GM18498 (cell line): ENCODE data around the gene POC1A.

Experiments used
- ATAC-seq: cut with Tn5 transposase; IDR thresholded peaks from one replicate; pipeline ENCODE4 v1.9.1; 2021; ENCODE audit warnings: mild to moderate bottlenecking, moderate library complexity; ENCODE audit not compliant: unreplicated experiment

POC1A gene

DNA sequence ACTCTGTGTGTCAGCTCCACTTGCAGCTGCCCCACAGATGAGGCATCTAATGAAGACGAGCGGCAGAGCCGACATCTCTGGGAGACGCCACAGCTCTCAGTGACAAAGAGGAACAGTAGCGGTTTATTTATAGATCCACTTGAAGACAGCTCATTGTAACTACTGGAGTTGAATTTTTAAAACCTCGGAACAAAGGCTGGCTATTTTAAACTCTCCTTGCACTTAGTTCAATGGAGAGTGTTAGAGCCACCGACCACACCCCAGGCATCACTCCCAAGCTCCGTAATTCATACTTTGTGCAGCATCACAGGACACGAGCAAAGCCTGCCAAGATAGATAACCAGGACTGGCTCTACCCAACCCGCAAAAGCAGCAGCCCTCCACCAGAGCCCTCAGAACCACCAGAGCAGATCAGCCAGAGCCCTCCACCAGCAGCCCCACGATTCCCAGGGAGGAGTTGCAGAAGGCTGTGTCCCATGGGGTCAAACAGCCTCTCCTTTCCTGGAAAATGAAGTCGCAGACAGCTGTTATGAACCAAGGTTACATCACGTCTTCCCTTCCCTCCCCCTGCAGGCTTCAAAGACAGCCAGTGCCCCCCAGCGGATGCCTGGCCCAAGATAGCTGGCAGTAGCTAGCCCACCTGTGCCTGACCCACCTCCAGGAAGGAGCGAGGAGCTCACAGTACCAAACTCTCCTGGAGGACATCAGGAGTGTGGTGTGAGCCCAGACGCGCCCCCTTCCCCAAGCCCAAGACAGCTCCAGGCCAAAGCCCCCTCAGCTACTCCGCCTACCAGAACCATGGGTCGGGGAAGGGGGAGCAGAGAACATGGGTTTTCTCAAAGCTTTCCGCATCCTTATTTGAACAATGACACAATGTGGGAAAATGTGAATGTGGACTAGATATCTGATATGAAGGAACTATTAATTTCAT lies 45.7 kb downstream of the POC1A start:
- no peak for ATAC-seq

DNA sequence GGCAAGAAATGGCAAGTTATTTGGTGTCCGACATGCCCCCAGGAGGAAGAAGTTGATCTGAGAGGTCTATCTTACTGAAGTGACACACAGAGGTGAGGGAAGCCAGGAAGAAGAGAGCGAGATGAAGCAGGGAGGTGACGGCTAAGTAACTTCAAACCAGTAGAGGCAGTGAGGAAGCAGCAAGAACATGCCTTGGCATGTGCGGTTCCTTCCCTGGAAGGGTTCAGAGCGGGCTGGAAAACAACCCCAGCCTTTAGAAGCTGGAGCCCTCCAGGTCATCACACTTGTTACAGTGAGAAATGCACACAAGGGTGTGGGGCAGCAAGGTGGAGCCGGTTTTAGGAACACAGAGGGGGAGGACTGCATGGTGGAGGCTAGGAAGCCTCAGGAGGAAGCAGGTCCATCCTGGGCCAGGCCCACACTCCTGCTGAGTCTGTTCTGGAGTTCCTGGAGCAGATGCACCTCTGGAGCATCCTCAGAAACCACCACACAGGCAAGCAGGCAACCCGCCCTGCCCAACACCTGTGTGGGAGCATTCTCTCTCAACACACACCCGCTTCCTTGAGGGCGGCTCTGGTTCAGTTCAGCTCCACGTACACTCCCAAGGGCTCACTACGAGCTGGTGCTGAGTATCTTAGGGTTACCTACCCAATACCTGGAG lies 47.1 kb downstream of the POC1A start:
- no peak for ATAC-seq

DNA sequence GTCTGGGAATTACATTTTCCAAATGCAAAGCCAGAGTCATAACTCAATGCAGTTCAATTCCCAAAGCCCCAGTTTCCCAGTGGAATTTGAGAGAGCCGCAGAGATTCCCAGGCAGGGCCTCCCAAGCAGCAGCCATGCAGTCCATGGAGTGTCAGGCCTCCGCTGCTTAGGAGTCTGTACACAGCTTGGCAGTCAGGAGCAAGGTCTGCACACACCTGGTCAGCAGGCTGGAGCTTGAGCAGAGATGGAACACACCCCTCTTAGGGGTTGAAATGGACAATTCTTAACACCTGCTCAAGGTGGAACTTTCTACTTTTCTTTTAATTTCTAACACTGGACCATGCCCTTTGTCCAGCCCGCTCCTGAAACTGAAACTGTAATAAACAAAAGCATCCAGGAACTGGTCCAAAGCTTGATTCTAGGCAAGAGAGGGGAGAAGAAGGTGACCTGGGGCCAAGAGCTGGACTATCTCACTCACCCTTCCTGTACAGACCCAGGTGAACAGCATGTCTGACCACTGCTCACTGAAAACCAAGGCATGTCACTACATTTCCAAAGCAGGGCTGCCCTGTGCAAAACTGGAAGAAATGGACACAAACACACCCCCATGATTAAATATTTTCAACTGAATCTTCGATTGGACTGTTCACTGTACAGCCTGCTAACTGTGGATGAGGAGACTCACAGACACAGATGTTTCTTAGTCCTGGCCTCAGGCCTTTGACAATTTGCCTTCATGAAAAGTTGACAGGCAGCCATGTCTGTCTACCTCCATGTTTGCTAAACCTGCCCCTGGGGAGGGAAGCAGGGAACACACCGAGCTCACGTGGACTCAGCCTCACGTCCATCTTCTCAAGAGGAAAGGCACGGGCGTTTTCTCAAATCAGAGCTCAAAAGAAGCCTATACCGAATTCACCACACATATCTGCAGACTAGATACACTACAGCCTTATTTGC lies 49.3 kb downstream of the POC1A start:
- ATAC-seq: no peak

DNA sequence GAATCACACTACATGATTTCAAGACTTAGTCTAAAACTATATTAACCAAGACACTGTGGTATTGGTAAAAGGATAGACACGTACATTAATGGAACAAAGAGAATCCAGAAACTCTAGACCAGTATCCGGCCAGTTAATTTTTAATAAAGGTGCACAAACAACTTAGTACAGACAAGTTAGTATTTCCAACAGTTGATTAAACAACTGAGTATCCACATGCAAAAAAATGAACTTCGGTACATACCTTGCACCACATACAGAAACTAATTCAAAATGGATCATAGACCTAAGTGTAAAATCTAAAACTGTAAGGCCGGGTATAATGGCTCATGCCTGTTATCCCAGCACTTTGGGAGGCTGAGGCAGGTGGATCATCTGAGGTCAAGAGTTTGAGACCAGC lies 51.3 kb downstream of the POC1A start:
- no peak for ATAC-seq

DNA sequence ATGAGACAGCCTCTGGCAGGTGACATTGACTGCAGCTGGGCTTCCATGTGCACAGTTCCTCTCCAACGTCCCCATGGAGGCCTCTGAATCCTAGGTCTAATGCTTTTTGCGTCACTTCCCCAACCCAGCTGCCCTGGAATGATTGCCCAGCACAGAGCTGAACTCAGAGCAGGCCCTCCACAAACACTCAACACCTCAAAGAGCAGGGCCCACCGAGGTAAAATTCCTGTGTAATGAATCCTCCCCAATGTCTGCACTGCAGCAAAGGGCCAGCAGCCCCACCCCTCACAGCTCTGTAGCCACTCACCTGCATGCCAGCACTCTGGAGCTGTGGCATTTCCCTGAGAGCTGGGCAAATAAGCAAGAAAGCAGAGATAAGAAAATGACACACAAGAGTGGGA lies 55.2 kb downstream of the POC1A start:
- ATAC-seq: no peak

DNA sequence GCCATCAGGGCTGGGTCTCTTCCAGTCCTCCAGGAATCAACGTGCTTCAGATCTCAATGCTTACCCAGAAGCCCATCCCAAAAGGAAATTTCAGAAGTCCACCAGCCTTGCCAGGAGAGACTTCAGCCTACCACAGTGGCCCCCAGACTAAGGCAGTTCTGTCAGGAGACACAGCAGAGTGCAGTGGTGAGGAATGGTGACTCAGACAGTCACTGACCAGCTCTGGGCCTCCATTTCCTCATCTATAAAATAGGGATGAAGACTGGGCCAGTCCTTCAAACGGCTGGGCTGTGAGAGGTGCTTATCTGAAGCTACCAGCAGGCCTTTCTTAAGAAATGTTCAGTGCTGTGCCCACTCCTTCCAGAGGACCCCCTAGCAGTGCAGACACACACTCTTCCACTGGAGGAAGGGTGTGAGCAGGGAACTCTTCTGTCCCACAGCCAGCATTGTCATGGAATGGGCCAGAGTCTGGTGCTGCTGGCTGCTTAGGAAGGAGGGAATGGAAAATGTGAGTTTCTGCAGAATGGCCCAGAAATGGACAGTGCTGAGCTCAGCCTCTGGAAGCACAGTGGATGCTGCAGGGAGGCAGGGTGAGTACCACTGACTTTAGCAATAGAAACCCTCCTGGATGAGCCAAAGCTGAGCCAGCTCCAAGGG lies 56.2 kb downstream of the POC1A start:
- ATAC-seq: no peak

DNA sequence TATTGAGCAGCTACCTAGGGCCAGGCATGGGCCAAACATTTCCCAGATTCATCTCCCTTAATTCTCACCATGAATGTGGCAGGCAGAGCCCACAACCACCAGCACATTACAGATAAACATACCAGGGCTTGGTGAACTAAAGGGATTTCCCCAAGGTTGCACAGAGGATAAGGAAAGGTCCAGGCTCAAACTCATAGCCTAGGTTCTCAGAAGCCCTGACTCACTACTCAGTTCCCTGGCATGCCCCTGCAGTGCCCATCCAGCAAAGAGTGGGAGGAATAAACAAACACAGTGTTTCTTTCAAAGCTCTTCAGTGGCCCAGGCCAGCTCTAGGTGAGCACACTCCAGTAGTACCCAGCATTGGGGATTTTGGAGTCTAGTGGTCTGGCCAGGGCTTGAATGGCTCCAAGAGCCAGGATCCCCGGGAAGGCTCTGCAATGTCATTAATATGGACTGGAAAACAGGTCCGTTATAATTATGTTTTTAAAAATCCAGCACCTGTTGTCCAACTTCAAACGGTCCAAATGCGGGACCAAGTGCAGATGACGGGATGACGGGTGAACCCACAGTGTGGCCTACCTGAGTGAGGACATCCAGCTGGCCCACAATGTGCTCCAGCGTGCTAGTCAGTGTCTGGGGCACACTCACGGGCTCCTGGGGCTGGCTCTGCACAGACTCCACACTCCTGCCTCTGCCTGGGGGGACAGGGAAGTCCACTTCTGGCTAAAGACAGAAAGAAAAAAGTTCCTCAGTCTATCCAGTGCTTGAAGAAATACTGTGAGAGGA lies 58.0 kb downstream of the POC1A start:
- ATAC-seq: no peak

DNA sequence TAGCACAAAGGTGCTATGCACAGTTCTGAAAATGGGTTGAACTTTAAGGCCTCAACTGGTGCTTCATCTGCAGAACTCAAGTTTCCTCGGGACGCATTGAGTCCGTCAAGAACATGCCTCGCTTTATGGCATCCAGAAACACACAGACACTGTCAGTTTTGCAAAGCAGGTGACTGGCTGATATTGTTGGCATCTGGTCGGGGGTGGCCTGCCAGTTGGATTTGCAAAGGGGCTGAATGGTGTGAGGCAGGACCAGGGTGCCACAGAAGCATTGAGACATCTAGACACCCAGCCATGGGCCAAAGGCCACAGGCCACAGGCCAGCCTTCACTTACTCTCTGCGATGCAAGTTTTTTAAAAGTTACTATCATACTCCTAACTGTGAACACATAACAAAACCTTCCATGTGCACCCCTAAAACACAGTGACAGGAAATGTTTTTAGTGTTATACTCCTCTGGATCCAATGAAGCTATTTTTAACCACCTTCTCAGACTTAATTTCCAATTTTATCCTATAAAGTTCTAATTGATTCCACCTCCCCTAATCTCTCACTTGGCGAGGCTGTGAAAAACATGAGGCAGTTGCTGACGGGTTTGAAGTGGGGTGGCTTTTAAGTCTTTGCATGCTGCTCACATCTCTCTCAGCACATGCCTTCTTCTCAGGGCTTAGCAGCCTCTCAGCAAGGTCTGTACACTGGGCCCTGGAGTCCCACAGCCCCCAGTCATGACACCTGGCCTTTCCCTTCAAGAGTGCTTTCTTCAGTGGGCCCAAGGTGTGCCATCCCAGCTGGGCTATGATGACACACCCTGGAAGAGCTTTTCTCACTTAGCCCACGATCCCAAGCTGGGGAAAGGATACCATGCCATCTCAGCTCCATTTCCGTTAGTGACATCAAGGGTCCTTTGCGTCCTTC lies 59.4 kb downstream of the POC1A start:
- no peak for ATAC-seq

DNA sequence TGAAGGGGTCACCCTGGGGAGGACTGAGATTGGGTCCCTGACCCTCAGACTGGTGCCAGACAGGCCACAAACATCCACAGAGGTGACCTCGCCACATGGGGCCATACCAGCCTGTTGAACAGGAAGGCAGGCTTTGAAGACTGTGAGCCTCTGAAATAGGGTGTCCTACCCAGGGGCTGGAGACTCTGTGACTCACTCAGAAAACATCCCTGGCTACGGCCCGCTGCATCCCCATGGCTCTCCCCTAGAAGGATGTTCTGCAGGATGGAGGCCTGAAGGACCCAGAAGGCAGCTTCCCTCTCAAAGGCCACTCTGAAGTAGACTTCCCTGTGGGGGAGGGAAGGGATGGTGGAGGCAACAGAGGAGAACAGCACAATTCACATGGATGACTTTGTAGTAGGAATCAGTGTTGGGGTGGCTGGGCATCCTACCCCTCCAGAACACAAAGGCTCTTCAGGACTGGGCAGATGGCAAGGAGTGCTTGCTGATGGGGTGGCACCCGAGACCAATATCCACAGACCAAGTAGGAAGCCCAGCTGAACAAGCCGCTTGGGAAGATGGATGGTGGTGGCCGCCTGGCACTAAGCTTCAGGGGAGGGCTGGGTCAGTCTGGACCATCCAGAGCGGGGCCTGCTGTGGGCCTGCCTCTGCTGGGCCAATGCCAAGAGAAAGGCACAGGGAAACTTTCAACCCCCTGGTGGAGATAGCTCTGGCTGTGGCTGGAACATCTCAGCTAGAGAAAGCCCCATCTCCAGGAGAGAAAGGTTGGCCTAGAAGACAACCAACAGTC lies 60.3 kb downstream of the POC1A start:
- no peak for ATAC-seq

DNA sequence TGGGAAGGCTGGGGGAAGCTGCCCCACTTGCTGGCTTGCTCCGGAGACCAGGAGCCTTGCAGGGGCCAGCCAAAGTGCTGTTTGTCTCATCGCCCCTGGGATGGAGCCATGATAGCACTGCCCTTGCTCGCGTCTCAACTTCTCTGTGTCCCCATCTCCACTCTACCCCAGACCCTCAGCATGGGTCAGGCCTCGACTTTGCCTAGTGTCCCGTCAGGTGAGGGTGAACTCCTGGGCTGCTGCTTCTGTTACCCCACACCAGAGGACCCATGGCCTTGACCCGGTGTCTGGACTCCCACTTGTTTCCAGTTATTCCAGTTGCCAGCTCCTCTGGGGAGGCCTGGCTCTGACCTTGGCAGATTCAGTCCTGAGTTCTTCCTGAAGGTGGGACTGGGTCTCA lies 61.3 kb downstream of the POC1A start:
- no peak for ATAC-seq

DNA sequence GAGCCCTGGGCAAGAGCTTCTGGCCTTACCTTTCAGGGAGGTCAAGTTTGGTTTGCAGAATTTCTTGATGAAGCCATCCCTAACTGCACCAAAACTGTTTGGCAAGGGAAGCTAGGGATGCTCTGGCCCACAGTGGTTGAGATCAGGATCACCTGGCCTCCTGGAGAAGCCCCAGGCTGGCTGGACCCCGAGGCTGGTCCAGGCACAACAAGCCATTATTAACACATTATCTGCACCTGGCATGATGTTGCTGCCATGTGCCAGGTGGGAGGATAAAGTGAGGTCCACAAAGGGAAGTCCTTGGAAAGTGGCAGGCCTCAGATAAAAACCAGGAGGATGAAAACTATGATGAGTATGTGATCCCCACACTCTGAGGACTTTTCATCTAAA lies 62.0 kb downstream of the POC1A start:
- no peak for ATAC-seq

DNA sequence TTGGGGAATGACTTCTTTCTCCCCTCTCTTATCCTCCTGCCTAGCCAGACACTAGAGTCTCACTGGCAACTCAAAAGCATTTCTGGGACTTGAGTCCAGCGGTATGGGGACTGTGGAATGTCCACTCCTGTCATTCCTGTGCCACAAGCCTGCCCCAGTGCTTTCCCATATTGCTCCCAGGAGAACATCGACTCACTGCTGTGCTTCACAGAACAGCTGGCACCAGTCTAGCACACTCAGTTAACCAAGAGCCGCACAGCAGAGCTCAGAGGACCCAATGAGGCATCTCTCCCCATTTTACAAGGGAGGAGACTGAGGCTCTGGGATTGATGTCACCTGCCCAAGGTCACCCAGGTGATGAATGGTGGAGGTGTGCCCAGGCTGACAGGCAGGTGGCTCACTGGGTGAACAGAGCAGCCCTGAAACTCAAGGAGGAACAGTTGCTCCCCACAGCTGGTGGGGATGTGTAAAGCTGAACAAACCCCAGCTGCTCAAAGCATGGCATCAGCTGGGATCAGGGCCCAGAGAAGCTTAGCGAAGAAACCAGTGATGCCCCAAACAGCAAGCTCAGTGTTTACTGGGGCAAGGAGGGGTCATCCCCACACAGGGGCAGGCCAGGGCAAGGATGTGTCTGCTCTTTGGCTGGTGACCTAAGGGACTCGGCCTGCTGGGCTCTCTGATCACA lies 62.5 kb downstream of the POC1A start:
- no peak for ATAC-seq

DNA sequence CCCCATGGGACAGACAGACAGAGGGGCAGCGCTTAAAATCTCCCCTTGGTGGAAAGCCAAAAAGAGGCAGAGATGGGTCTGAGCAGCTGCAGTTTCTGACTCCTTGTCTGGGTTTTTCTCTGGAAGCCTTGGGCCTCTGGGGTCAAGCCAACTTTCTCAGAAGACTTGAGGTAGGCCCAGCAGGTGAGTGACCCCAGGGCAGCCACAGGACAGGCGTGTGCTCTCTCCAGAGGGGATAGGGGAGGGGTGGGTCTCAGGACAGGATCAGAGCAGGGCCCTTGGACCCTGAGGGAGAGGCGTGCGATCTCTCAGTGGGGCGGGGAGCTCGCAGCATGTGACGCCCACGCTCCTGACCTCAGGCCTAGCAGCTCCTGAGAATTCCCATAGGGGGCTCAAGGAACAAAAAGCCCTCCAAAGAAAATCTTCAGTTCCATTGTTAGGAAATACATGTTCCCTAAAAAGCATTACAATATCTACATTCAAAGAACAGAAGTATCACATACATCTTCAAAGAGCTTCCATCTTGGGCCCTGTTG lies 63.2 kb downstream of the POC1A start:
- ATAC-seq: no peak

DNA sequence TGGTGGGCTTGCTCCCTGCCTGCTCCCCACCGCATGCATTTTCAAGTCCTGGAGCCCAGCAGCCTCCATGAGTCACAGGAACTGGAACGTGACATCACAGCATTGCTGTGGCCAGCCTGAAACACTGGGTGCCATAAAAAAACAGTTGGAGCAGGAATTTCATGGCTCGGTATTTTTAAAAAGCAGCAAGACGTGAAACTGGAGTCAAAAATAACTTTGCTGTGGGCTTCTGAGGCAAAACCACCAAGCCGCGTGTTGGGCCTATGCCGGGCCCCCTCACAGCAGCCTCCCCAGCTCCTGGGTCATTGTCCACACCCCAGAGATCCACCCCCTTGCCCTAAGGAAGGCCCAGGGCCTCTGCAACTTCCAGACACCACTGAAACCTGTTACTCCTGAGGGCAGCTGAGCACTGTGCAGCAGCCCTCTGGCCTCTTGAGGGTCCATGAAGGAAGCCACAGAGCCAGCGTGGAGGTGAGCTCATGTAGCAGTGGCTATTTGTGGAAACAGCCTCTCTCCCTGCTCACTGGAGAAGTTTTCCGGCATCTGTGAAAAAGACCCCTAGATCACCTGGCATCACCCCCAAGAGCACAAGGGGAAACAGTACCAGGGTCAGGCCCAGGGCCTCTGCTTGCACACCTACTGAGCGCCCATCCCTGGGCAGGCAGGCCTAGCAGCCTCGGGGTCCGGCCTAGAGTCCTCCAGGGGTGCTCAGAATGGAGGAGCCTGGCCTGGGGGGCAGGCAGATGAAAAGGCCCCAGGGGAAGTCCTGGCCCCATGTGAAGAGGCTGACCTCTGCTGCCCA lies 63.9 kb downstream of the POC1A start:
- no peak for ATAC-seq

DNA sequence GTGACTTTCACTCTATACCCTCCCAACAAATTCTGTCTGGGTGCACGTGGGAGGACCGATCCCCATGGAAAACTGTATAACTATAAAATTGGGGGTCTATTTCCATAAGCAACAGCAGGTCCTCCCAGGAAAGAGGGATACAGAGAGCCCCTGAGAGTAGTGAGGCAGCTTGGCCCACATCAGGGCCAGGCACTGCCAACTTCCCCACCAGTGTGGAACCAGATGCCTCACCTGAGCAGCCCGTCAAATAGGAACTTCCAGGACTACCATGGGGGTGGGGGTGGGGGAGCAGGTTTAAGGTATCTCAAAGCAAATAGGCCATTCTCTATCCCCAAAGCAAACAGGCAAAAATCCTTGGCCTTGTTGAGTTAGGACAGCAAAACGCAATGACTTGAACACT lies 64.5 kb downstream of the POC1A start:
- ATAC-seq: no peak
